Esophagus squamous epithelium (tissue), 4 donors: ENCODE data around the gene LRP5.

Experiments used
- CTCF ChIP-seq, 6 experiments: fragments of 450-650 bp in 4 of 6; fragments of 200-600 bp in 2 of 6; sonication (generic) in 2 of 6; IDR thresholded peaks; one replicate each; pipeline ENCODE4 v1.5.1; 2016 to 2019; ENCODE audit warnings: antibody characterized with exemption in 6 of 6, mild to moderate bottlenecking in 4 of 6, moderate library complexity in 4 of 6
- POLR2A ChIP-seq, 4 donors: fragments of 450-650 bp; IDR thresholded peaks; one replicate each; pipeline ENCODE4 v1.6.1; 2017; ENCODE audit warnings: antibody characterized with exemption in 4 of 4, mild to moderate bottlenecking in 4 of 4, moderate library complexity in 3 of 4

GRCh38 chr11:68266936-68267880 is 45.2 kb upstream of the LRP5 start:
- TF ChIP-seq CTCF (IDR thresholded peaks at IDR 0.05) (no peak), POLR2A (IDR thresholded peaks at IDR 0.05) (no peak)
